Measurements from ENCODE around the gene RNU1-2. TPM values are rescaled to one million over a fixed set of nuclear protein-coding genes. Genes with fewer than 3 reads are reported as not detected.
"Not testable (repeated sequence)": the region's sequence is repeated elsewhere in the genome, so short reads cannot be mapped to it uniquely, and the experiment has no call there.

The RNU1-2 gene
- total RNA-seq, 1 donor from 2014 or later: under 0.01 TPM

DNA sequence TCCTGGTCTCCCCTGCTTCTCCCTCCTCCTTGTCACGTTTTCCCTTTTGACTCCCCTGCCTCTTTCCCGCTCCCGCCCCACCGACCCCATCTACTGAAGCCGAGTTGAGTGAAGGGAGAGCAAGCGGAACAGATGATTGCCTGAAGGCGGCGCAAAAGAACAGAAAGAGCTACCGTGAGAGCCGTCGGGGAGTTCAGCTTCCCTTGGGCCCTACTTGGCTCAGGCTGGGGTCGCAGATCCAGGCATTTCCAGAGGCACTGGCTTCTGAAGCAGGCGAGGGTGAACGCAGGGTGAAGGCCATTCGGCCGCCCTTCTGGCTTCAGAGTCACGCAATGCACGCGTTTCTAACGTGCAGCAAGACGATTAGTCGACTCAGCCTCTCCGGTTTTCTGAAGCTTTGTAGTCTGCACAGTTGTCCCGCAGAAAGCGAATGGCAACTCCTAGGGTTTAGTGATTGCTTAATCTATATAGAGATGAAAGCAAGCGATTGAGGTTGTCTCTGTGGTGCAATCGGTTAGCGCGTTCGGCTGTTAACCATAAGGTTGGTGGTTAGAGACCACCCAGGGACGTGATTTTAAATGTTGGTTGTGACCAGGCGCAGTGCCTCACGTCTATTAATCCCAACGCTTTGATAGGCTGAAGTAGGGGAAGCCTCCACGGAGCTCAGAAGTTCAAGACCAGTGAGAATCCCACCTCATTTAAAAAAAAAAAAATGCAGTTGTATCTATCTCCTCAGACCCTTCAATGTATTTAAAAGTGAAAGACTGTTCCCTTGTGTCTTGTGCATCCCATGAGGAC, 20.6 kb upstream of the RNU1-2 start:
- not testable (repeated sequence) for DNase-seq (ENCODE audit: low read depth); H3K4me3 ChIP-seq (ENCODE audit: low read depth, low read length); H3K36me3 ChIP-seq (ENCODE audit: control insufficient read depth, insufficient read depth, low read length)
- H3K27me3 ChIP-seq (ENCODE audit: control insufficient read depth, insufficient read depth, low read length): peaks cover 23% of the 10 kb centered on the region

DNA sequence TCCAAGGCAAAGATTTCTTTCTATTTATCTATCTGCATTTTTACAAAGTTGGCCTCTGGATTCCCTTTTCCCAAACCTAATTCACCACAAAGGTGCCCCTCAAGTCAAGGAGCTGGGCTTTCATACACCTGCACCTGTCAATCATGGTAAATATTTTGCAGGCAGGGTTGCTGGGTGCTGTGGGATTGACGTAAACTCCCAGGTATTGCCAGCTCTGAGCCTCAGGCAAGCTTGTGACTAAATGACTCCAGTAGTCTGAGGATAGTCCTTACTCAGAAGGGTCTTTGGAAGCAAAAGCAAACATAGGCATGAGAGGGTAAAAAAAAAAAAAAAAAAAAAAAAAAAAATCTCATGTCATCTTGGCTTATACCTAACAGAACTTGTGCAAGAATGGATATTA, 14.0 kb upstream of the RNU1-2 start:
- H3K4me3 ChIP-seq (ENCODE audit: low read depth, low read length); H3K36me3 ChIP-seq (ENCODE audit: control insufficient read depth, insufficient read depth, low read length); DNase-seq (ENCODE audit: low read depth); H3K27me3 ChIP-seq (ENCODE audit: control insufficient read depth, insufficient read depth, low read length): not testable (repeated sequence)

DNA sequence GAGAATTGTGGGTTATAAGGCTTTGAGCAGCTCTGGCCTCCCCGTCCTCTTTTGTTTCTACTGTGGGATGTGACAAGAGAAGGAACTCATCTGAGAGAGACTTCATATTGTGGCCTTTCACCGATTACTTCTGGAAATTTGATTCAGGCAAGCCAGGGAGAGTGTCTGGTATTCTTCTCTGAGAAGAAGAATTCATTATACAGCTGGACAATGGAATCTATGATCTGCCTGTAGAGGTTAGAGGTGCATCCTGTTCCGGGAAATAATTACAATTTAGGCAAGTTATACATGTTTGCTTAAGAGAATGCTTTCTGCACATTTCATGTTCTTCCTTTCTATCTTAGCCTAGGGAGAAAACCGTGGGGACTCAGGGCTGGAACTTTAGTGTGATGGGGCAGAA, 12.8 kb upstream of the RNU1-2 start:
- H3K27me3 ChIP-seq (ENCODE audit: control insufficient read depth, insufficient read depth, low read length): peaks cover 5% of the 10 kb centered on the region
- TF ChIP-seq, protein P1, sequence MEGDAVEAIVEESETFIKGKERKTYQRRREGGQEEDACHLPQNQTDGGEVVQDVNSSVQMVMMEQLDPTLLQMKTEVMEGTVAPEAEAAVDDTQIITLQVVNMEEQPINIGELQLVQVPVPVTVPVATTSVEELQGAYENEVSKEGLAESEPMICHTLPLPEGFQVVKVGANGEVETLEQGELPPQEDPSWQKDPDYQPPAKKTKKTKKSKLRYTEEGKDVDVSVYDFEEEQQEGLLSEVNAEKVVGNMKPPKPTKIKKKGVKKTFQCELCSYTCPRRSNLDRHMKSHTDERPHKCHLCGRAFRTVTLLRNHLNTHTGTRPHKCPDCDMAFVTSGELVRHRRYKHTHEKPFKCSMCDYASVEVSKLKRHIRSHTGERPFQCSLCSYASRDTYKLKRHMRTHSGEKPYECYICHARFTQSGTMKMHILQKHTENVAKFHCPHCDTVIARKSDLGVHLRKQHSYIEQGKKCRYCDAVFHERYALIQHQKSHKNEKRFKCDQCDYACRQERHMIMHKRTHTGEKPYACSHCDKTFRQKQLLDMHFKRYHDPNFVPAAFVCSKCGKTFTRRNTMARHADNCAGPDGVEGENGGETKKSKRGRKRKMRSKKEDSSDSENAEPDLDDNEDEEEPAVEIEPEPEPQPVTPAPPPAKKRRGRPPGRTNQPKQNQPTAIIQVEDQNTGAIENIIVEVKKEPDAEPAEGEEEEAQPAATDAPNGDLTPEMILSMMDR (IDR thresholded peaks at IDR 0.05; ENCODE audit: insufficient read depth, low read length, poor library complexity, severe bottlenecking): no peak
- DNase-seq (ENCODE audit: low read depth): no peak
- no peaks in the 10 kb centered on the region for H3K36me3 ChIP-seq (ENCODE audit: control insufficient read depth, insufficient read depth, low read length)
- H3K4me3 ChIP-seq (ENCODE audit: low read depth, low read length): no peak overlapping the region

DNA sequence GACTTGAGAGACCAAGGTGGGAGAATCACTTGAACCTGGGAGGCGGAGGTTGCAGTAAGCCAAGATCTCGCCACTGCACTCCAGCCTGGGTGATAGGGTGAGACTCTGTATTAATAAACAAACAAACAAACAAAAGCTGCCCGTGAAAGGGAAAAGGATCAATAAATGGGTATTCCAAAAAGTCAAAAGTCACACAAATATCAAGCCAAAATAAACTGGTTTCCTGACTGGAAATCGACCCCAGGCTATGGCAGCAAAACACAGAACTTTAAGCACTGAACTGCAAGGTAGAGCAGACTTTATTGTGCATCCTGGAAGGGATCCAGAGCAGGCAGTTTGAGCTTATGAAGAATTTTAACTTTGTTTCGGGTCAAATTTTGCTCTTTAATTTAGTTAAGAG, 11.3 kb upstream of the RNU1-2 start:
- H3K4me3 ChIP-seq (ENCODE audit: low read depth, low read length); H3K27me3 ChIP-seq (ENCODE audit: control insufficient read depth, insufficient read depth, low read length); DNase-seq (ENCODE audit: low read depth); H3K36me3 ChIP-seq (ENCODE audit: control insufficient read depth, insufficient read depth, low read length): not testable (repeated sequence)

DNA sequence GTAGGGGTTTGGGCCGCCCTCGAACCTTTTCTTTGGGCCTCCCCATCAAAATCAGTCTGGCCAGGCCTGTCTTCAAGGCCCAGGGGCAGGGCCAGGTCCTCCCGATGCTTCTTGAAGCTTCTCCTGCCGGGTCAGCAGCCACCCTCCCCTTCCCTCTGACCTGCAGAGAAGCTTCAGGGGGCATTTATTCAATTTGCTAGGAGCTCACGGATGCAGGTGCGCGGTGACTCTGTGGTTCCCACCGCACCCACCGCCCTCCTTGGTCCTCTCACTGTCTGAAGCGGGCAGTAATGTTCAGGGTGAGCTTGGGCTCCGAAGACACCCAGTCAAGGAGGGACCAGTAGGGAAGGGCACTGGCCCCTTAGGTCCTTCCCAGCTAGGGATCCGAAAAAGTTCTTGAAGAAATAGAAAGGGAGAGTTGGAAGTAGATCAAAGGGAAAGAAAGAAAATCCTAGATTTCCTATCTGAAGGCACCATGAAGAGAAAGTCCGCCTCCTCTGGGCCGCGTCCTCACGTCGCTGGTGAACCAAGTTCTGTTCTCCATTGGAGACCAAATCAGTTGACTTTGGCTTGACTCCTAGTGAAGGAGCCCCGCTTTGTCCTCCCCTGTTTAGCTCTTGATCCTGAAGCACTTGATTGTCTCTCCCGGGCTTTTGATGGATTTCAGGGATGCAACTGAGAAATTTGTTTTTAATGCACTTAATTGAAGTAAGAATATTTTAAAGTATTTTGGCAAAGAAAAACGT, 8.7 kb upstream of the RNU1-2 start:
- TF ChIP-seq, protein P1 (IDR thresholded peaks at IDR 0.05; ENCODE audit: insufficient read depth, low read length, poor library complexity, severe bottlenecking): no peak
- H3K27me3 ChIP-seq (ENCODE audit: control insufficient read depth, insufficient read depth, low read length): peaks cover 5% of the 10 kb centered on the region
- H3K36me3 ChIP-seq (ENCODE audit: control insufficient read depth, insufficient read depth, low read length): no peaks in the 10 kb centered on the region
- H3K4me3 ChIP-seq (ENCODE audit: low read depth, low read length): no peak overlapping the region
- DNase-seq (ENCODE audit: low read depth): no peak

DNA sequence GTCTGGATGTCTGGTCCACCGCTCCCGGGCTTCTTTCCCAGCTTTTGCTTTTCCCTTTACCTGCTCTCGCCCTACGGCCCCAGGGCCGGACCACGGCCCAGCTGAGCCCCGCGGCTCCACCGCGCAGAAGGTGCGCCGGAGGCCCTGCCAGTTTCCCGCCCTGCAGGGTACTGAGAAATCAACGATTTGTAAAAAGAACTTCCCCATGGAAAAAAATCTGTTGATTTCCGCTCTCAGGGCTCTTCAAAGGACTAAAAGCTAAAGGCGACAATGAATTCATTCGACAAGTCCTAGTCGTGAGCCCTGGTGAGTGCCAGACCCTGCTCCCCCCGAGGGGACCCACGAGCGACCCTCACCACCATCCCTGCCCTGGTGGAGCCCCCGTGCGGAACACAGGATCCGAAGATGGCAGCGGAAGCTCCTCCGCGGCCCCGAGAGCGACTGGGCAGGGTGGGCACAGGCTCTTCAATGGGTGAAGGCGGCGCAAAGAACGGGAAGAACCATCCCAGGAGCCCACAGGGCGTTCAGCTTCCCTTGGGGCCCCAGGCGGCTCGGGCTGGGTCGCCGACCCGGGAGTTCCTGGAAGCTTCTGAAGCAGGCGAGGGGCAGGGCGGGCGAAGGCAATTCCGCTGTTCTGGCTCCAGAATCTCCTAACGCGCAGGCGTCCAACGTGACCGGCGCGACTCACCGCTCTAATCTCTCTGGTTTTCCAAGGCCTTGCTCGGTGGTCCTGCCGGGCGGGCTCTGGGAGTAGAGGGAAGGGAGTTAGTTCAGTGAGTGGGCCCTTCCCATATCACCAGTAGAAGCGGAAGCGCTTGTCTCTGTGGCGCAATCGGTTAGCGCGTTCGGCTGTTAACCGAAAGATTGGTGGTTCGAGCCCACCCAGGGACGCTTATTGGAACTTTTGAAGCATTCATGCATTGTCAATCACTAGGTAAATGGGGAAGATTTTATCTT, 6.6 kb upstream of the RNU1-2 start:
- Histone ChIP-seq H3K4me3 (ENCODE audit: low read depth, low read length) (peak overlapping the region; percentile 50), H3K36me3 (ENCODE audit: control insufficient read depth, insufficient read depth, low read length) (no peaks in the 10 kb centered on the region), H3K27me3 (ENCODE audit: control insufficient read depth, insufficient read depth, low read length) (peaks cover 4% of the 10 kb centered on the region)
- TF ChIP-seq, protein P1 (IDR thresholded peaks at IDR 0.05; ENCODE audit: insufficient read depth, low read length, poor library complexity, severe bottlenecking): peak; percentile 35
- no peak for DNase-seq (ENCODE audit: low read depth)

DNA sequence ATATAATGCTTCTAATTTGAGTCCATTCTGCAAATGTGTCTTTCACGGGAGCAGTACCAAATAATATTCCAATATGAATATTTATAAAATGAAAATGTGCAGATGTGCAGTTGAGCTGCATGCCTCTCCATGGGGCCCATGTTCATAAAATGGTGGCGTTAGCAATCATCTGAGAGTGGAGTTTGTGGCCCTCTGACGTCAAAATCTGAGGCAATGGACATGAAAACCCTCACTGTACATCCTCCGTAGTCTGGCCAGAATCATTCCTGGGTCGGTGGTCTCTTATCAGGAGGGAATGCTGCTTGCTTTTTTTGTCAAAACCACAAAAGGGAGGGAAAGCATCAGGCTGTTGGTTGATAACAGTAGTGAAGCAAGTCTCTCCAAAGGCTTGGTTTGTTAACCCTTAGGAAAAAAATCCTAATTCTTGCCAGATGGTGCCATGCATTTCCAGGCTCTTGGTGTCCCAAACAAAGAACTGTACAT, 5.2 kb upstream of the RNU1-2 start:
- H3K4me3 ChIP-seq (ENCODE audit: low read depth, low read length); H3K27me3 ChIP-seq (ENCODE audit: control insufficient read depth, insufficient read depth, low read length); DNase-seq (ENCODE audit: low read depth); H3K36me3 ChIP-seq (ENCODE audit: control insufficient read depth, insufficient read depth, low read length): not testable (repeated sequence)

DNA sequence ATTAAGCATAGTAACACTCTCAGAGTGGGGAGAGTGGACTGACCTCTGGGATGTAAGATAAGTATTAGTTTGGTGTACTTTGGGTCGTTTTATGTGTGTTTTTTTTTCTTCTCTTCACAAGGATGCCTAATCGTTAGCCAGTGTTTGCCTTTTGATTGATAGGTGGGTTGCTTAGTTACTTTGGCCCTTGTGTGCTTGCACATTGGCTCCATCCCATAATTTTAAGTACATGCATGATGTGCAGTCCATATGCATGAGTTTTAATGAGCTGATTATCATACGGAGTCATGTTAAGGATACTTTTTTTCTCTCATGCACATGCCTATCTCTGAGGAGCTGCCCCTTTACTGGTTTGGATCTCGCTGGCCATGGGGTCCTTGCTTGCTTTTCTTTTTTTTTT, 4.7 kb upstream of the RNU1-2 start:
- not testable (repeated sequence) for H3K4me3 ChIP-seq (ENCODE audit: low read depth, low read length); H3K36me3 ChIP-seq (ENCODE audit: control insufficient read depth, insufficient read depth, low read length); H3K27me3 ChIP-seq (ENCODE audit: control insufficient read depth, insufficient read depth, low read length); DNase-seq (ENCODE audit: low read depth)

DNA sequence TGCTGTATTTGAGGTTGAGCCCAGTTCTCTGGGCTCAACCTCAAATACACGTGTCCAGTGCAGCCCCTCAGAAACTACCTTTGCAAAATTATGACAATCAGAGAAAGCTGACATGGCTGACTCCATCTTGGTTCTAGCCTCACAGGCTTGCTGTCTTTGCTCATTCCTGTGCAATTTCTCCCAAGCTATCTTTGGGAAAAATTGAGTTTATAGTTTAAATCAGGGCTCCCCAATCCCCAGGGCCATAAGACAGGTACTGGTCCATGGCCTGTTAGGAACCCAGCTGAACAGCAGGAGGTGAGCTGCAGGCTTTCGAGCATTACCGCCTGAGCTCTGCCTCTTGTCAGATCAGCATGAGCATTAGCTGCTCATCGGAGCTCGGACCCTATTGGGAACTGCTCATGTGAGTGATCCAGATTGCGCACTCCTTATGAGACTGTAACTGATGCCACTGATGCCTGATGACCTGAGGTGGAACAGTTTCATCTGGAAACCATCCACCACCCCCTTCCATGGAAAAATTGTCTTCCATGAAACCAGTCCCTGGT, 2.7 kb upstream of the RNU1-2 start:
- not testable (repeated sequence) for H3K4me3 ChIP-seq (ENCODE audit: low read depth, low read length); H3K36me3 ChIP-seq (ENCODE audit: control insufficient read depth, insufficient read depth, low read length); H3K27me3 ChIP-seq (ENCODE audit: control insufficient read depth, insufficient read depth, low read length); DNase-seq (ENCODE audit: low read depth)

DNA sequence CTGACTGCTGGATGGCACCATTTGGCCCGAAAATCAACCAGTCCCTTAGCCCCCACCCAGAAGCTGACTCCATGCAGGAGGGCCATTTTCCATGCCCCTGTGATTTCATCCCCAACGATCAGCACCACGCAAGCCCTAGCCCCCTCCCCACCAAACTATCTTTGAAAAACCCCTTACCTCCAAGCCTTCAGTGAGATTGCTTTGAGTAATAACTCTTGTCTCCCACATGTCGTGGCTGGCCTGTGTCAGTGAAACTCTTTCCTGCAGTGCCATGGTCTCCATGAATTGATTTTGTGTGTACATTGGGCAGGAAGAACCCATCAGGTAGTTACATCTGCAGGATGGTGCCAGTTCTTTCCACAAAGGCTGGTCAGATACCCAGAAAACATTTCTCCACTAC, 2.0 kb upstream of the RNU1-2 start:
- H3K4me3 ChIP-seq (ENCODE audit: low read depth, low read length); H3K36me3 ChIP-seq (ENCODE audit: control insufficient read depth, insufficient read depth, low read length); DNase-seq (ENCODE audit: low read depth); H3K27me3 ChIP-seq (ENCODE audit: control insufficient read depth, insufficient read depth, low read length): not testable (repeated sequence)

Measured in kidney epithelial cell (primary cell).